Measurements from ENCODE around the gene ZNF138. TPM values are rescaled to one million over a fixed set of nuclear protein-coding genes. Genes with fewer than 3 reads are reported as not detected.
"Not testable (repeated sequence)": the region's sequence is repeated elsewhere in the genome, so short reads cannot be mapped to it uniquely, and the experiment has no call there.

ZNF138 gene
- total and polyA plus RNA-seq, 5 donors = 4.5 to 6.6 (median 5.4) TPM

DNA sequence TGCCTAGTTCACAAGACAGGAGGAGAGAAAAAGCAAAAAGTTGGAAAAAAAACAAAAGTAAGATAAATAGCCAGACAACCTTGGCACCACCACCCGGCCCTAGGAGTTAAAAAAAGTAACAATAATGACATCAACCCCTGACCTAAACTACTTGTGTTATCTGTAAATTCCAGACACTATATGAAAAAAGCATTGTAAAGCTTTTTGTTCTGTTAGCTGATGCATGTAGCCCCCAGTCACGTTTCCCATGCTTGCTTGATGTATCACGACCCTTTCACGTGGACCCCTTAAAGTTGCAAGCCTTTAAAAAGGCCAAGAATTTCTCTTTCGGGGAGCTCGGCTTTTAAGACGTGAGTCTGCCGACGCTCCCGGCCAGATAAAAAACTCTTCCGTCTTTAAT, 5.0 kb upstream of the ZNF138 start:
- ATAC-seq; H3K27ac ChIP-seq (ENCODE audit: low read length); H3K27me3 ChIP-seq (ENCODE audit: control insufficient read depth, insufficient read depth); H3K9me3 ChIP-seq (ENCODE audit: control insufficient read depth, low read length); H3K4me1 ChIP-seq (ENCODE audit: control insufficient read depth, insufficient read depth, low read length); DNase-seq; H3K4me3 ChIP-seq (ENCODE audit: low read length); intact Hi-C loops (cut with DNase I): not testable (repeated sequence)
- WGBS = 27% methylated on average over 11 of the region's 11 CpGs

DNA sequence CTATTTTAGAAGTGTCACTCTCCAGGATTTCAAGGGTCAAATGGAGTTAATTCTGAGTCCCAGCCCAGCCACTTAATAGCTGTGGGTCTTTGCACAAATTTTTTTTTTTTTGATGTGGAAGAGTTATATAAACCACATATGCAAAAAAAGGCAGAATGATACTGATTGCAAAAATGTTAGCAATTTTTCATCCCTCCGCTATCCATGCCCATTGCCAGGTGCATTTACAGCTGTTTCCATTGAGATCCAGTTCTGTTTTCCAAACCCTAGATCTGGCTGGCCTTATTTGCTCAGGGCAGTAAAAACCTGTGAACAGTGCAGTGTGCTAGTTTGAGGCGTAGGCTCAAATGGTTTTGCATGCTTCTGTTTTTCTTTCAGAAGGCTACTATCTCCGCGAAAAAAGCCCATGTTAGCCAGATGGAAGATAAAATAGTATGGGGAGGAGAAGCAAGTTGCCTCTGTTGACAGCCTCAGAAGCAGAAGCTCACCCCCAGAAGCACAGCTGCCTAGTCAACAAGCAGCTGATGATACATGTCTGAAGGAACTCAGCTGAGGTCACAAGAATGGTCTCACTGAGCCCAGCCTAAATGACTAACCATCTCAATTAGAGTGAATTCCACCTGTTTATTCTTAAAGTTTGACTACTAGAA, 997 bp upstream of the ZNF138 start:
- DNase-seq = no peak
- Histone ChIP-seq H3K27ac (ENCODE audit: low read length) (no peak overlapping the region), H3K9me3 (ENCODE audit: control insufficient read depth, low read length) (no peaks in the 10 kb centered on the region), H3K4me1 (ENCODE audit: control insufficient read depth, insufficient read depth, low read length) (no peaks in the 10 kb centered on the region), H3K4me3 (ENCODE audit: low read length) (no peak overlapping the region), H3K27me3 (ENCODE audit: control insufficient read depth, insufficient read depth) (no peaks in the 10 kb centered on the region)
- WGBS = 82% methylated on average over 4 of the region's 4 CpGs
- no peak for ATAC-seq
- intact Hi-C loops (cut with DNase I) = no loop called here

DNA sequence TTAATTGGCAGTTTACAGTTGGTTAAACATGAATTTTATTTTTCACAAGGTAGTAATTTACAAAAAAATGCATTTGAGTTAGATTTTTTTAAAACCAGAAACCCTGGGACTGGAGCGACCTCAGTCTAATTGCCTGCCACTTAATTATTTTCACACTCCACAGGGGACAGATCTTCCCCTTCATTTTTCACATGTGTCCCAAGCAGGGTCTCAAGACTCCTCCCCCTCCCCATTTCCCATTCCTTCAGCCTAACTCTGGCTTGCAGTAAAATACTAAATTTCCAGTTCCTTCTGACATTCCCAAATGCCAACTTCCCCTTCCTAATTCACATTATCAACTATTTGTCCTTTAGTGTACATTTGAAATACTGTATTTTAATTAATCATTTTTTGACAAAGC, 948 bp downstream of the ZNF138 start:
- no peak for ATAC-seq
- whole genome bisulfite sequencing = 8% methylated on average over 1 of the region's 1 CpG
- Histone ChIP-seq H3K27me3 (ENCODE audit: control insufficient read depth, insufficient read depth) (no peaks in the 10 kb centered on the region), H3K4me3 (ENCODE audit: low read length) (peak overlapping the region; percentile 84), H3K4me1 (ENCODE audit: control insufficient read depth, insufficient read depth, low read length) (no peaks in the 10 kb centered on the region), H3K9me3 (ENCODE audit: control insufficient read depth, low read length) (no peaks in the 10 kb centered on the region), H3K27ac (ENCODE audit: low read length) (no peak overlapping the region)
- intact Hi-C loops (cut with DNase I) = no loop called here
- DNase-seq = no peak

DNA sequence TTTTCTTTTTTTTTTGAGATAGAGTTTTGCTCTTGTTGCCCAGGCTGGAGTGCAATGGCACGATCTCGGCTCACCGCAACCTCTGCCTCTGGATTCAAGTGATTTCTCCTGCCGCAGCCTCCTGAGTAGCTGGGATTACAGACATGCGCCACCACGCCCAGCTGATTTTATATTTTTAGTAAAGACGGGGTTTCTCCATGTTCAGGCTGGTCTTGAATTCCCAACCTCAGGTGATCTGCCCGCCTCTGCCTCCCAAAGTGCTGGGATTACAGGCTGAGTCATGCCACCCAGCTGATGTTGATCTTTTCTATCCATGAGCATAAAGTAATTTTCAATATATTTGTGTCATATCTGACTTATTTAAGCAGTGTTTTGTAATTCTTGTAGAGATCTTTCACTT, 4.9 kb downstream of the ZNF138 start:
- H3K27me3 ChIP-seq (ENCODE audit: control insufficient read depth, insufficient read depth); ATAC-seq; H3K9me3 ChIP-seq (ENCODE audit: control insufficient read depth, low read length); H3K4me3 ChIP-seq (ENCODE audit: low read length); intact Hi-C loops (cut with DNase I); H3K4me1 ChIP-seq (ENCODE audit: control insufficient read depth, insufficient read depth, low read length); H3K27ac ChIP-seq (ENCODE audit: low read length); DNase-seq: not testable (repeated sequence)
- 96% methylated on average over 8 of the region's 8 CpGs for WGBS

DNA sequence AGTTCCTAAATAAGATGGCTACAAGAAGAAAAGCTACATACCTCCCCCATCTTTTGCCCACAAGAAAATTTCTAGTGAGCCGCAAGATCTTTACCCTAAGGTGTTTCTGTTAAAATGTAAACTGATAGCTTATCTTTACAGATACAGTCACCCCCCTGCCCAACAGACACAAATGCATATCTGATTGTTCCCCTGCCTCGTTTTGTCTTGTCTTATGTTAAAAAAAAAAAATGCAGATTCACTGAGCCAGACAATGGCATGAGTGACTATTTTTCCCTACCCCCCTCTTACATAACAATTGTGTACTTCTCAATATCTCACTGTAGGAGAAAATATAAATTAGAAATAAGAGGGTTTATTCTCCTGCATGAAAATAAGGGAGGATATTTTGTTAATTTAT, 8.5 kb downstream of the ZNF138 start:
- H3K4me3 ChIP-seq (ENCODE audit: low read length) = no peak overlapping the region
- H3K9me3 ChIP-seq (ENCODE audit: control insufficient read depth, low read length) = no peaks in the 10 kb centered on the region
- no peak overlapping the region for H3K27ac ChIP-seq (ENCODE audit: low read length)
- intact Hi-C loops (cut with DNase I) = no loop called here
- no peak for ATAC-seq
- 59% methylated on average over 2 of the region's 2 CpGs for WGBS
- DNase-seq = no peak
- H3K27me3 ChIP-seq (ENCODE audit: control insufficient read depth, insufficient read depth) = no peaks in the 10 kb centered on the region
- H3K4me1 ChIP-seq (ENCODE audit: control insufficient read depth, insufficient read depth, low read length) = no peaks in the 10 kb centered on the region

DNA sequence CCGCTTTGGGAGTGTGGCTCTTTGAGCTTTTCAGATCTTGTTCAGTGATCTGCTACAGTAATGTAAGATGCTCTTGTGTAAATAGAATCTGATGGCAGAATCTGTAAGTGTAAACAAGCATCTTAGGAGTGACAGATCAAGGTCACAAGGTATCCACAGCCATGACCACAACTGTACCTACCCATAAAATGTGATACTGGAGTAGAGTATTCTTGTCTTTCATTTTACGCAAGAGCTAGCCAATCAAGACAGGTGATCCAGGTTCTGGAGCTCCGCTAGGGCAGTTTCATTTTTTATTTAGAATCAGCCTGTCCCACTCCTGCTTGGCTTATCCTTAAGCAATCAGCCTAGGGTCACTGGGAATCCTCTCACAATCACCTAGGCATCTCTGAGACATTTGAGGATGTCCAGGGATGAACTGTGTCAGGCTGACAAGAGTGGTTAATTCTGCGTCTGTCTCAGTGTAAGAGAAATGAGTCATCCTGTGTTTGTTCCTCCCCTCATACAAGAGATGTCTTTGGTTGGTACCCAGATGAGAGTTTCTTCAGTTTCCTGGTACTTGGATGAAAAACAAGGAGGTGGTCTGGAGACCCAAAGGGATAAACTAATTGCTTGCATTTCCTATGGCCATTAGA, 13.6 kb downstream of the ZNF138 start:
- no peak for ATAC-seq

DNA sequence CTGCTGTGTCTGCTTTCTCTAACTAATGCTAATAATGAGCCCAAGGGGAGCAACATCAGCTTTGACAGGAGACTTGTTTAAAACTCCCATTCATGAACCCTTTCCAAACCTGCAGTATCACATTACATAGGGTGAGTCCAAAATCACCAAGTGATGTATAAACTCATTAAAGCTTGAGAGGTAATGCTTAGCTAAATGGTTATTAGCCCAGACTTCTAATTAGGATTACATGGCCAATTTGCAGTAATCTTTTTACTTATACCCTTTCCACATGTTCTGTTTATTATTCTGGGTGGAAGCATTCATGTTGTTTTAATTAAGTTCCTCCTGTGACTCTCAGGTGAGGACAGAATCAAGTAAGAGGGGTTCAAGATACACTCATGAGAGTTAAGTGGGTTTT, 17.5 kb downstream of the ZNF138 start:
- Histone ChIP-seq H3K27me3 (ENCODE audit: control insufficient read depth, insufficient read depth) (no peaks in the 10 kb centered on the region), H3K9me3 (ENCODE audit: control insufficient read depth, low read length) (no peaks in the 10 kb centered on the region), H3K4me1 (ENCODE audit: control insufficient read depth, insufficient read depth, low read length) (no peaks in the 10 kb centered on the region), H3K4me3 (ENCODE audit: low read length) (no peak overlapping the region), H3K27ac (ENCODE audit: low read length) (no peak overlapping the region)
- DNase-seq (no peak), ATAC-seq (no peak)
- intact Hi-C loops (cut with DNase I) = no loop called here

More for the DNA sequence above, 13.6 kb downstream of the ZNF138 start:
- DNase-seq = no peak
- 97% methylated on average over 4 of the region's 4 CpGs for WGBS
- Histone ChIP-seq H3K27me3 (ENCODE audit: control insufficient read depth, insufficient read depth) (no peaks in the 10 kb centered on the region), H3K9me3 (ENCODE audit: control insufficient read depth, low read length) (no peaks in the 10 kb centered on the region), H3K4me1 (ENCODE audit: control insufficient read depth, insufficient read depth, low read length) (no peaks in the 10 kb centered on the region), H3K4me3 (ENCODE audit: low read length) (no peak overlapping the region), H3K27ac (ENCODE audit: low read length) (no peak overlapping the region)
- intact Hi-C loops (cut with DNase I) = no loop called here

DNA sequence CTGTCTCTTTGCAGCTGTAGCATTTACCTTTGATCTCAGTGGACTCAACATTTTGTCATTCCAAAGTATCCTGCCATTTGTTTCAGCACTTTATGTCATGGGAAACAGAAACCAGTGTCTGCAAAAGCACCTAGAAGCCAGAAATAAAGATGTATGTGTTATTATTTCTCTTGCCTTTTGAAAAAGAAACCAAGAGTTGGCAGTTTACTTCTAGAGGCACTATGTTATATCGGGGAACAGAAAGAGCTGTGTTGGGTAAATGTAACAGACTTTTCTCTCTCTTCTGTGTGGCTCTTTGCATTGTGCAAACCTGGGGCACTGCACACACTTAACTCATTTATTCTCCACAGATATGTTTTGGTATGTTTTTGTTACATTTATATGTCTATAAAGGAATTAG, 36.7 kb downstream of the ZNF138 start:
- Histone ChIP-seq H3K4me3 (ENCODE audit: low read length) (no peak overlapping the region), H3K27me3 (ENCODE audit: control insufficient read depth, insufficient read depth) (no peaks in the 10 kb centered on the region), H3K27ac (ENCODE audit: low read length) (no peak overlapping the region), H3K9me3 (ENCODE audit: control insufficient read depth, low read length) (no peaks in the 10 kb centered on the region), H3K4me1 (ENCODE audit: control insufficient read depth, insufficient read depth, low read length) (no peaks in the 10 kb centered on the region)
- intact Hi-C loops (cut with DNase I) = no loop called here
- WGBS = 91% methylated on average over 1 of the region's 1 CpG
- DNase-seq (no peak), ATAC-seq (no peak)

DNA sequence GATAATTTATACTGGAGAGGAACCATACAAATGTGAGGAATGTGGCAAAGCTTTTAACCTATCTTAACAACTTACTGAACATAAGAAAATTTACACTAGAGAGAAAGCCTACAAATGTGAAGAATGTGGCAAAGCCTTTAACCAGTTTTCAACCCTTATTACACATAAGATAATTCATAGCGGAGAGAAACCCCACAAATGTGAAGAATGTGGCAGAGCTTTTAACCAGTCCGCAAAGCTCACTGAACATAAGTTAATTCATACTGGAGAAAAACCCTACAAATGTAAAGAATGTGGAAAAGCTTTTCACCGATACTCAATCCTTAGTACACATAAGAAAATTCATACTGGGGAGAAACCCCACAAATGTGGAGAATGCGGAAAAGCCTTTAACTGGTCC, 37.9 kb downstream of the ZNF138 start:
- Histone ChIP-seq H3K4me3 (ENCODE audit: low read length) (no peak overlapping the region), H3K27ac (ENCODE audit: low read length) (no peak overlapping the region), H3K4me1 (ENCODE audit: control insufficient read depth, insufficient read depth, low read length) (no peaks in the 10 kb centered on the region), H3K9me3 (ENCODE audit: control insufficient read depth, low read length) (no peaks in the 10 kb centered on the region), H3K27me3 (ENCODE audit: control insufficient read depth, insufficient read depth) (no peaks in the 10 kb centered on the region)
- DNase-seq = no peak
- no peak for ATAC-seq
- WGBS = 87% methylated on average over 4 of the region's 4 CpGs
- intact Hi-C loops (cut with DNase I) = no loop called here

DNA sequence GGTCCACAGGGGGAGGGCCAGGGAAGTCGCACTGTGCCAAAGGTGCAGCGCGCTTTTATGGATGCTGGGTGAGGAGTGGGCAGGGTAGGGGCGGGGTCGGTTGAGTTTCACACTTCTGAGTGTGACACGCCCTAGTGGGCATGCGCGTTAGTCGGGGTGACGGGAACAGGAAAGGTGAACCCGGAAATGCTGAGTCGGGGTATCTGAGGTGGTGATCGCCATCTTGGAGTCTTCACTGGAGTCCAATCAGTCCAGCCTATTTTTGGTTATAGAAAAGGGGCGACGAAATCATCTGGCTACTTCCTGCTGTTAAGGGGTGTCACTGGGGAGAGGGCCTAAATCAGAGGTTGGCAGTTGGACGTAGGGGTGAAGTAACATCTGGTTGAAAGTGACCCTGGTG, 40.8 kb downstream of the ZNF138 start:
- WGBS = 83% methylated on average over 16 of the region's 16 CpGs
- no peak overlapping the region for H3K4me3 ChIP-seq (ENCODE audit: low read length)
- intact Hi-C loops (cut with DNase I) = no loop called here
- no peaks in the 10 kb centered on the region for H3K4me1 ChIP-seq (ENCODE audit: control insufficient read depth, insufficient read depth, low read length)
- no peak overlapping the region for H3K27ac ChIP-seq (ENCODE audit: low read length)
- H3K27me3 ChIP-seq (ENCODE audit: control insufficient read depth, insufficient read depth) = no peaks in the 10 kb centered on the region
- H3K9me3 ChIP-seq (ENCODE audit: control insufficient read depth, low read length) = no peaks in the 10 kb centered on the region
- ATAC-seq = no peak
- no peak for DNase-seq

DNA sequence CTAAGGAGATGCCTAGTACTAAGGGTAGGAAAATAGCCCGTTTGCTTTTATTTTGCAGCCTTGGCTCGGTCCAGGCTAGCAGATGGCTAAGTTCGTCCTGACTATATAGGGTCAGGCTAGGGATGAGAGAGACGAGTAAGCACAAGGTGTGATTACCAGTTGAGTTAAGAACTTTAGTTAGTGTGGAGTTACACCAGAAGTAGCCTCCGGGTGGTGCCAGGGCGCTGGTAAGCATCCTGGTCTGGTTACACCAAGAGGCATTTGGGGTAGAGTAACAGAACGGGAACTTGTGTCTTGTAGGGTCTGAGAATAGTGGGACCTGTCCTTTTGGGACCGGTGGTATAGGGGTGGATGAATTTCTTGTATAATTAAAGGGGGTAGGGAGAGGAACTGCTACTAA, 41.6 kb downstream of the ZNF138 start:
- H3K9me3 ChIP-seq (ENCODE audit: control insufficient read depth, low read length); intact Hi-C loops (cut with DNase I); H3K4me3 ChIP-seq (ENCODE audit: low read length); DNase-seq; H3K27me3 ChIP-seq (ENCODE audit: control insufficient read depth, insufficient read depth); H3K4me1 ChIP-seq (ENCODE audit: control insufficient read depth, insufficient read depth, low read length); ATAC-seq; H3K27ac ChIP-seq (ENCODE audit: low read length): not testable (repeated sequence)
- WGBS = 90% methylated on average over 8 of the region's 8 CpGs

DNA sequence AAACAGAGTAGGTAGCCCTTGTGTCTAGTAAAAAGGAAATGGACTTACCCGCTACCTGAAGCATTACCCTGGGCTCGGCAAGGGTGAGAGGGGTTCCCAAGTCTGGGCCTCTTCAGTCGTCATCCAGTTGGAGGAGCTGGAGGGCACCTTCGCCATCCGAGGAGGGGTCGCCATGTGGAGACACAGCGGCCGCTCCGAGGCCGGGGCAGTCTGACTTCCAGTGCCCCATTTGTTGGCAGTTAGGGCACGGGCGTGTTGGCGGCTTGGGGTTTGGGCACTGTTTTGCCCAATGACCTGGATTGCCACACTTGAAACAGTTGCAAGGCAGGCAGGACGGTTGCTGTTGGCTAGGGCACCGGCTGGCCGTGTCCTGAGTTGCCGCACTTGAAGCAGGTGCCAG, 43.8 kb downstream of the ZNF138 start:
- H3K27me3 ChIP-seq (ENCODE audit: control insufficient read depth, insufficient read depth); intact Hi-C loops (cut with DNase I); H3K4me3 ChIP-seq (ENCODE audit: low read length); H3K9me3 ChIP-seq (ENCODE audit: control insufficient read depth, low read length); H3K27ac ChIP-seq (ENCODE audit: low read length); H3K4me1 ChIP-seq (ENCODE audit: control insufficient read depth, insufficient read depth, low read length); ATAC-seq: not testable (repeated sequence)
- 94% methylated on average over 15 of the region's 17 CpGs for WGBS
- DNase-seq = peak in 1 of 3 donors; percentile 35

Measured in right cardiac atrium (tissue), 5 donors.